Measurements from ENCODE around the gene TRIM72.

DNA sequence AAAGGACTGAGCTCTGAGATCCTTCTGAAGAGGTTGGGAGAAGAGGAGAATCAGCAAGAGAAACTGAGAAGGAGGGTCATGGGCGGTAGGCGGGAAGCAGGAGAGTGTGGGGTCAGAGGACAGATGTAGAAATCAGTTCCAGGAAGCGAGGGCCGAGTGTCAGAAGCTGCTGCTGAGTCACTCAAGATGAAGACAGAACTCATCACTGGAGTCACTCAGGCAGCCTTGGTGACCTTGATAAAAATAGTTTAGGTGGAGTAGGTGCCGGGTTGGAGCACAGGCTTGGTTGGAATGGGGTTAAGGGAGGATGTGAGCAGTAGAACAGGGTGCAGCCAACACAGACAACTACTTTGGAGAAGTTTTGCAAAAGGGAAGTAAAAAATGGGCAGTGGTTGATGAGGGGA, 39.7 kb downstream of the TRIM72 start:
- TF ChIP-seq, protein P1, sequence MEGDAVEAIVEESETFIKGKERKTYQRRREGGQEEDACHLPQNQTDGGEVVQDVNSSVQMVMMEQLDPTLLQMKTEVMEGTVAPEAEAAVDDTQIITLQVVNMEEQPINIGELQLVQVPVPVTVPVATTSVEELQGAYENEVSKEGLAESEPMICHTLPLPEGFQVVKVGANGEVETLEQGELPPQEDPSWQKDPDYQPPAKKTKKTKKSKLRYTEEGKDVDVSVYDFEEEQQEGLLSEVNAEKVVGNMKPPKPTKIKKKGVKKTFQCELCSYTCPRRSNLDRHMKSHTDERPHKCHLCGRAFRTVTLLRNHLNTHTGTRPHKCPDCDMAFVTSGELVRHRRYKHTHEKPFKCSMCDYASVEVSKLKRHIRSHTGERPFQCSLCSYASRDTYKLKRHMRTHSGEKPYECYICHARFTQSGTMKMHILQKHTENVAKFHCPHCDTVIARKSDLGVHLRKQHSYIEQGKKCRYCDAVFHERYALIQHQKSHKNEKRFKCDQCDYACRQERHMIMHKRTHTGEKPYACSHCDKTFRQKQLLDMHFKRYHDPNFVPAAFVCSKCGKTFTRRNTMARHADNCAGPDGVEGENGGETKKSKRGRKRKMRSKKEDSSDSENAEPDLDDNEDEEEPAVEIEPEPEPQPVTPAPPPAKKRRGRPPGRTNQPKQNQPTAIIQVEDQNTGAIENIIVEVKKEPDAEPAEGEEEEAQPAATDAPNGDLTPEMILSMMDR (IDR thresholded peaks at IDR 0.05; ENCODE audit: insufficient read depth, low read length, poor library complexity, severe bottlenecking), result no peak
- TF ChIP-seq EZH2phosphoT487 (conservative IDR thresholded peaks at IDR 0.05; ENCODE audit: low read length), result no peak

All from SU-DHL-6 (cell line).